GM18520 (cell line): Measurements from ENCODE around the gene SERPINI2.

Experiments
- ATAC-seq: cut with Tn5 transposase; IDR thresholded peaks from one replicate; pipeline ENCODE4 v1.9.1; 2021; ENCODE audit not compliant: unreplicated experiment

SERPINI2 gene

DNA sequence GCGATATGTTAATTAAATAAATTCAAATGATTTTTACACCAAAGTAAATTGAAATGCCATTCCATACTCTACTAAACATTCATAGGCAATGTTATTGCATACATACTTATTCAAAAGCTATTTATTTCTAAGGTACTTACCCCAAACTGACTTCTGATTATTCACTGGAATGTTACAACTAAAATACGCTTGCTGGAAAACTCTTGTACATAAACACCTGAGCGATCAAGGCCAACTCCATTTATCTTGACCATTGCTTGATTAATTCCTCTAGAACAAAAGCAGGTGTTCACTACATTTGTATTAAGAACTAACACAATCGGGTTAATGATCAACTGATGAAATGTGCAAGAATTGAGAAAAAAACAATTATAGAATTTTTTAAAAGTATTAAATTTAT is at the start of gene SERPINI2:
SERPINI2 (minus strand) TSS at position 180 of the 400 bp plus-strand sequence. CDS start 2,208 bp downstream, outside the sequence.
- no peak for ATAC-seq

DNA sequence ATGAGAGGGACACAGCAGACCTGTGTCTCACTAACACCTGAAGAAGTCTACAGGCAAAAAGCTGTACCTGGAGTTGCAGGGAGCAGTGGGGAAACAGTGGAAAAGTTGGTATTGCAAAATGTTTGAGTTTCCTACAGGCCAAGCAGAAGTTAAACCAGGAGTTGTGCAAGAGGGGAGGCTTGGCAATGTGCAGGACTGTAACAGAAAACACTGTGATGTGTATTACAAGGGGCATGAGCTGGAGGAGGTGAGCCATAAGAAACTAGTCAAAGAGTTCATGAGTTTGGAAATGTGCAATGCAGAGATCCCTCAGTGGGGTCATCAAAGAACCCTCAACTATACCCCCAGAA is 47.1 kb upstream of the SERPINI2 start:
- no peak for ATAC-seq

DNA sequence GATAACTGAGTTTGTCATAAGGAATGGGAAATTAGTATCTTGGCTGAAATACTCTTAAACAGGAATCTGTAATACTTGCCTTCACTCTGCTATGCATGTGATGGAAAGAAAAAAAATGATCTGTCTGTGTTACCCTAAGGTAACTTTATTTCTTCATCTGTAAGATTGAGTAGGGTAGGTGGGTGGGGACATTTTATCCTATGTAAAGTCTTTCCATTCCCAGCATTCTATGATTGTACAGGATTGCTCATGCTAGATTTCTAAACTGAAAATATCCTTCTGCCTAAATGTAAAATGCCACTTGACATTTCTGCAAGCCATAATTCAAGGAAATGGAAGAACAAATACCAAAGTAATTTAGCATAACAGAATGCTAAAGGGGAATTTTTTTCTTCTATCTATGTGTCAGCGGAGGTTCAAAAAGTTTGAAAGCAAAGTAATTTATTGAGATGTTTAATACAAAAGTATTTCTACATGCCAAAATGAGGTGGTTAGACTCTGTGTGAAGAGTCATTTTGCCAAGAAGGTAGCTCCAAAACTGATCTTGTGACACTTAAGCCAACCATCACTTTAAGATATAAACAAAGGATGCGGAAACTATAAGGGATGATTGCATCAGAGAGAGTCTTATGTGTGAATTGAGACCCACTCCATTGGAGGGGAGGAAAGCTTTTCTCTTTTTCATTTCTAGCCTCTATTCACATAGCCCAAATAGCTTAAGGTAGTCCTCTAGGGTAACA is 46.6 kb upstream of the SERPINI2 start:
- ATAC-seq, result no peak

GRCh38 chr3:167507954-167508353 is 34.1 kb upstream of the SERPINI2 start:
- no peak for ATAC-seq

- ATAC-seq, result no peak
These were observed 28.6 kb upstream of the SERPINI2 start for GRCh38 chr3:167502401-167502800.

GRCh38 chr3:167501941-167502340 is 28.1 kb upstream of the SERPINI2 start:
- ATAC-seq, result no peak

GRCh38 chr3:167497903-167498302 is 24.1 kb upstream of the SERPINI2 start:
- ATAC-seq, result no peak

GRCh38 chr3:167493244-167493643 is 19.4 kb upstream of the SERPINI2 start:
- no peak for ATAC-seq

DNA sequence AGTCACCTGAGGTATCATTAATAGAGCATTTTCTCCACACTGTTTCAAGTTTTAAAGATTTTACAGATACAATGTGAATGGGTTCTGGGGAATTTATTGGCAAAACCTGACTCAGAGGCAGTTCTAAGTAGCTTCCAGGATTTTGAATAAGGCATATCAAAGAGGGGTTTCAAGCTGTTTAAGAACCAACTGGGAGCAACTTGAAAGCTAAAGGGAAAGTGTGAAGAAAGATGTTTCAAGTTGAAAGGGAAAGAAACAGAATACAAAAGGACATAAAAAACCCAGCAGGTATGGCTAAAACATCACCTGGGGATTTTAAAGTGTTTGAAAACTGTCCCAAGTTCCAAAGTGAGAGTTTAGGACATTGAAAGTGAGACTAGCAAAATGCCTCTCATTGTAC is 17.8 kb upstream of the SERPINI2 start:
- no peak for ATAC-seq

DNA sequence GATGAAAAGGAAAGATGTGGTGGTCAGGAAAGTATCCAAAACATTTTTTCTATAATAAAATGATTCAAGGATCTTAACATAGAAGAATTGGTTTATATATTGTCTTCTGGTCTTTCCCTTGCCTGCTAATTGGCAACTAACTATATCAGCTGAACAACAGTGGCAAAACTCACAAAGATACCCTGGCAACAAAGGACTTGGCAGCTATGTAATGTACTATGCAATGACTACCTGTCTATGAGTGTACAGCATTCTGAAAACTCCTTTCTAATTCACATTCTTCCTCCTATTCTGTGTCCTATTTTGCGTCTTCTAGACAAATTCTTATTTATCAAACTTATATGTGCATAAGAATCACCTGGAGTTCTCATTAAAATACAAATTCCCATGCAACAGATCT is 15.7 kb upstream of the SERPINI2 start:
- no peak for ATAC-seq

GRCh38 chr3:167487556-167487955 is 13.7 kb upstream of the SERPINI2 start:
- no peak for ATAC-seq

DNA sequence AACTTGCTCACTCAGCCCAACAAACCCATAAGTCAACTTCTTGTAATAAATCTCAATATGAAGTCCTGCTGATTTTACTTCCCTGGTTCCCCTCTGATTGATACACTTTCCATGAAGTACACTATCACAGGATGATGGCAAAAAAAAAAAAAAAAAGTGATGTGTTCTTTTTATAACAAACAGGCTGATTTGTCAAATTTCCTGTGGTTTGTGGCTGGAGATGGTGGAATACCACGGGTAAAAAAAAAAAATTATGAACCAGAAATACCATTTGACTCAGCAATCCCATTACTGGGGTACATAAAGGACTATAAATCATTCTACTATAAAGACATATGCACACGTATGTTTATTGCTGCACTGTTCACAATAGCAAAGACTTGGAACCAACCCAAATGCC is 10.7 kb upstream of the SERPINI2 start:
- ATAC-seq, result no peak

GRCh38 chr3:167483708-167484475 is 10.1 kb upstream of the SERPINI2 start:
- ATAC-seq, result no peak

- no peak for ATAC-seq
These were observed 7.3 kb upstream of the SERPINI2 start for GRCh38 chr3:167481164-167481563.

GRCh38 chr3:167480748-167481147 is 6.9 kb upstream of the SERPINI2 start:
- ATAC-seq, result no peak

DNA sequence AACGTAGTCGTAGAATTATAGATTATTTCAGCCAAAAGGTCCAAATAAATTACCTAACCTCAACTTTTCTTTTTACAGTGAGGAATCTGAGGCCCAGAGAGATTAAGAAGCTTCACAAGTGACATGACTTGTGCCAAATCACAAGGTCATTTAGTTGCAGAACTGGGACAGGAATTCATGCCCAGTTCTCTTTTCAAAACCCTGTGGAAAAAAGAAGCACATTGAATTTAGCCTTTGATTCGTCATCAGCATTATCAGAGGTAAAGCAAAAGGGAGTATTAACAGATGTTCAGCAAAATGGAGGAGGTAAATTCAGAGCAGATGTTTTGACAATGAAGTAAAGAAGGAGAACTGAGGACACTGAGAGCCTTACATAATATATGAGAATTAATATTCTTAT is 4.5 kb downstream of the SERPINI2 start:
- no peak for ATAC-seq

DNA sequence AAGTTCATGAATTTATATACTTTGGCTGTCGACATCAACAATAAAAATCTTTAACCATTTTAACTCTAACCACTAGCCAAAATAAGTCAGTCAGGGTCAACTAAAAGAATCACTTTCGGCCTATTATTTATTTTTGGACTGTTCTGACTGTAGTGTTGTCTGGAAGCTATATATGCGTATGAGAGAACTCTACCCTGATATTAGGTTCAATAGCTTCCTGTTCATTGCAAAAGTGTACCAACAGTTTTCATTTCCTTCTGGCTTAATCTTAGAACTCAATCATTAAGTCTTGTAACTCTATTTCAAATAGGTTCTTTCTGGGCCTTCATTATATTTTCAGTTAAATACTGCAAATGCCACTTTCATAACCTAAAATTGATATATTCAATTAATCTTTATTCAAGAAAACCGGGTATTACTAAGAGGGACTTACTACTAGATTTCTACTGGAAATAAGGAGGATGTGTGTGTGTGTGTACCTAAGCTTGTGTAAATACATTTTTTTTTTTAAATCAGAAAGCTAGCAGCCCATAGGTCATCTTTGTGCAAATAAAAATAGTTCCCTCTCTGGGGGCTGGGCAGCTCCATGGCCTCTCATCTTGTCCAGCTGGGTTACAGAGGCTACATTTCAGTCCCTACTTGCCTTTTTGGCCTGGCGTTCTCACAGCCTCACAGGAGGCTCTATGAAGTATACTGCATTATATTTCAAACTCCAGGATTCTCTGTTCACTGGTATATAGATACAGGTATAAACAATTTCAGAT is 5.8 kb downstream of the SERPINI2 start:
- ATAC-seq, result no peak

GRCh38 chr3:167466966-167467365 is 6.9 kb downstream of the SERPINI2 start:
- ATAC-seq, result no peak

- ATAC-seq, result no peak
These were observed 17.6 kb downstream of the SERPINI2 start for GRCh38 chr3:167456157-167456799.

- no peak for ATAC-seq
These were observed 20.0 kb downstream of the SERPINI2 start for GRCh38 chr3:167453815-167454214.

GRCh38 chr3:167451282-167451681 is 22.6 kb downstream of the SERPINI2 start:
- ATAC-seq, result no peak
